ENCODE results near the gene CPVL. TPM values are rescaled to one million over a fixed set of nuclear protein-coding genes. Genes with fewer than 3 reads are reported as not detected.

Gene CPVL
- total and polyA plus RNA-seq, 10 donors, result 18.7 to 259 (median 130) TPM

GRCh38 chr7:29177963-29178600 is 31.7 kb upstream of the CPVL start:
- TF ChIP-seq POLR2A (IDR thresholded peaks at IDR 0.05) (no peak), CTCF (IDR thresholded peaks at IDR 0.05 in 8 of 11, conservative IDR thresholded peaks at IDR 0.05 in 3 of 11) (no peak), POLR2AphosphoS5 (IDR thresholded peaks at IDR 0.05) (peak in 2 of 3 donors; percentile 65 to 85)
- Histone ChIP-seq H3K27me3 (replicated peaks in 1 of 7) (no peaks in the 10 kb centered on the region), H3K36me3 (no peaks in the 10 kb centered on the region), H3K27ac (peak overlapping the region; percentile 22 to 73 (median 57)), H3K4me1 (peaks cover 2 to 13% (median 5%) of the 10 kb centered on the region in 6 donors), H3K4me3 (no peak overlapping the region), H3K9me3 (no peaks in the 10 kb centered on the region)
- intact Hi-C loops (cut with DNase I; ENCODE audit: low total_unique reads), result no loop called here
- peak; percentile 77 for DNase-seq
- WGBS, 5 donors, result 6 to 24% (median 17%) methylated on average over 9 of the region's 9 CpGs

DNA sequence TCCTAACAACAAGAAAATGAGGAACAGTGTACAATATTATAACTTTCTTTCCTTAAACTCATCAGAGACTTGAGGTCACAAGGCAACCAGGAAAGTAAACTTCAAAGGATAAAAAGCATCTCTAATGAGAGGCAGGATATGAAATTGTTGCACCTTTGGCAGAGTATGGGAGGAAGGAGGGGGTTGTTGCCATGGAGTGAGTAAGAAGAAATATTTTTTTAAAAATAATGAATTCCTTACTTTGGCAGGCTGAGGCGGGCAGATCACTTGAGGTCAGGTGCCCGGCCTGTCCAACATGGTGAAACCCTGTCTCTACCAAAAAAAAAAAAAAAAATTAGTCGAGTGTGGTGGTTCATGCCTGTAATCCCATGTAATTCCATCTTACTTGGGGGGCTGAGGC is 27.1 kb upstream of the CPVL start:
- DNase-seq, result no peak
- no peak for TF ChIP-seq POLR2A (IDR thresholded peaks at IDR 0.05)
- TF ChIP-seq CTCF (IDR thresholded peaks at IDR 0.05 in 8 of 11, conservative IDR thresholded peaks at IDR 0.05 in 3 of 11), result no peak
- no peak for TF ChIP-seq POLR2AphosphoS5 (IDR thresholded peaks at IDR 0.05)
- intact Hi-C loops (cut with DNase I; ENCODE audit: low total_unique reads), result no loop called here
- no peaks in the 10 kb centered on the region for H3K9me3 ChIP-seq
- no peaks in the 10 kb centered on the region for H3K27me3 ChIP-seq (replicated peaks in 1 of 7)
- H3K4me1 ChIP-seq, result peaks cover under 1 to 10% (median 5%) of the 10 kb centered on the region in 6 donors
- no peak overlapping the region for H3K4me3 ChIP-seq
- H3K36me3 ChIP-seq, result no peaks in the 10 kb centered on the region
- WGBS, 5 donors, result 89 to 93% (median 90%) methylated on average over 3 of the region's 3 CpGs
- no peak overlapping the region for H3K27ac ChIP-seq

DNA sequence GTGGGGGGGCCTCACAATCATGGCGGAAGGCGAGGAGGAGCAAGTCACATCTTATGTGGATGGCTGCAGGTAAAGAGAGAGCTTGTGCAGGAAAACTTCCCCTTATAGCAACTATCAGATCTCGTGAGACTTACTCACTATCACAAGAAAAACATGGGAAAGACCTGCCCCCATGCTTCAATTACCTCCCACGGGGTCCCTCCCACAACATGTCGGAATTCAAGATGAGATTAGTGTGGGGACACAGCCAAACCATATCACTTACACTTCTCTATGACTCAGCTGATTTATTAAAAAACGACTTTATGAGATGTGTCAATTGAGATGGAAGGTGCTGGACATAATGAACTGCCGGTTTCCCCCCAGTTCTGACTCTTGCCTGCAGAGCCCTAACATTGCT is 24.4 kb upstream of the CPVL start:
- 82 to 91% (median 84%) methylated on average over 7 of the region's 7 CpGs for WGBS, 5 donors
- intact Hi-C loops (cut with DNase I; ENCODE audit: low total_unique reads), result no loop called here

More for the DNA sequence above, 24.4 kb upstream of the CPVL start:
- DNase-seq, result no peak
- Histone ChIP-seq H3K4me1 (no peaks in the 10 kb centered on the region), H3K27ac (no peak overlapping the region), H3K27me3 (replicated peaks in 1 of 7) (no peaks in the 10 kb centered on the region), H3K4me3 (no peak overlapping the region), H3K36me3 (no peaks in the 10 kb centered on the region), H3K9me3 (peaks cover 0 to 4% (median 2%) of the 10 kb centered on the region in 8 donors)
- TF ChIP-seq CTCF (IDR thresholded peaks at IDR 0.05 in 8 of 11, conservative IDR thresholded peaks at IDR 0.05 in 3 of 11), result no peak
- no peak for TF ChIP-seq POLR2AphosphoS5 (IDR thresholded peaks at IDR 0.05)
- no peak for TF ChIP-seq POLR2A (IDR thresholded peaks at IDR 0.05)
